Mesenchymal stem cell (in vitro differentiated cells and primary cell): ENCODE results near the gene PADI4.
A peak's percentile ranks its signal among the peaks of the same experiment; 100 is the strongest.

Experiments used
- DNase-seq: peaks from one replicate; pipeline ENCODE4 v3.0.0-alpha.2; 2013
- H2AFZ ChIP-seq: one replicate; pipeline ENCODE4 v1.6.1; 2013; ENCODE audit warnings: low read depth, mild to moderate bottlenecking, control low read depth, inconsistent platforms, low read length, moderate library complexity
- H2AK5ac ChIP-seq: 2 replicates; pipeline ENCODE4 v1.6.1; 2013; ENCODE audit warnings: low read length, moderate library complexity, mild to moderate bottlenecking, inconsistent platforms; ENCODE audit not compliant: severe bottlenecking
- H2BK120ac ChIP-seq: one replicate; pipeline ENCODE4 v1.6.1; 2013; ENCODE audit warnings: low read depth, mild to moderate bottlenecking, inconsistent platforms, low read length, moderate library complexity
- H2BK12ac ChIP-seq, 2 experiments: one replicate each; pipeline ENCODE4 v1.6.1; 2013; ENCODE audit warnings: inconsistent platforms in 2 of 2, low read length in 2 of 2, mild to moderate bottlenecking in 2 of 2, moderate library complexity in 2 of 2, control low read depth in 1 of 2
- H2BK15ac ChIP-seq: one replicate; pipeline ENCODE4 v1.6.1; 2013; ENCODE audit warnings: mild to moderate bottlenecking, low read depth, inconsistent platforms; ENCODE audit not compliant: poor library complexity, severe bottlenecking
- H2BK5ac ChIP-seq: 2 replicates; pipeline ENCODE4 v1.6.1; 2013; ENCODE audit warnings: low read depth, mild to moderate bottlenecking, low read length, control low read depth, inconsistent platforms; ENCODE audit not compliant: poor library complexity, severe bottlenecking
- H3K14ac ChIP-seq, 2 experiments: one replicate each; pipeline ENCODE4 v1.6.1; 2013; ENCODE audit warnings: inconsistent platforms in 2 of 2, low read length in 2 of 2, control low read depth in 1 of 2, mild to moderate bottlenecking in 1 of 2, moderate library complexity in 1 of 2
- H3K18ac ChIP-seq, 2 experiments: one replicate each; pipeline ENCODE4 v1.6.1; 2013; ENCODE audit warnings: inconsistent platforms in 2 of 2, low read length in 2 of 2, control low read depth in 1 of 2, low read depth in 1 of 2, mild to moderate bottlenecking in 1 of 2
- H3K23ac ChIP-seq, 2 experiments: one replicate each; pipeline ENCODE4 v1.6.1; 2013; ENCODE audit warnings: inconsistent platforms in 2 of 2, low read length in 2 of 2, mild to moderate bottlenecking in 2 of 2, moderate library complexity in 2 of 2, control low read depth in 1 of 2
- H3K27ac ChIP-seq: 2 replicates; pipeline ENCODE4 v1.5.1; 2013; ENCODE audit warnings: mild to moderate bottlenecking, moderate library complexity, low read length, control low read depth, inconsistent platforms; ENCODE audit not compliant: poor library complexity, severe bottlenecking
- H3K27me3 ChIP-seq, 2 experiments: 2 replicates each; pipeline versions ENCODE4 v1.6.1 to v1.7.0; 2013; ENCODE audit warnings: low read length in 2 of 2, mild to moderate bottlenecking in 2 of 2, moderate library complexity in 2 of 2, control low read depth in 1 of 2, inconsistent platforms in 1 of 2; ENCODE audit not compliant: control insufficient read depth in 1 of 2, insufficient read depth in 1 of 2
- H3K36me3 ChIP-seq, 2 experiments: 2 replicates each; pipeline versions ENCODE4 v1.6.1 to v1.7.0; 2013; ENCODE audit warnings: low read length in 2 of 2, control low read depth in 1 of 2, inconsistent platforms in 1 of 2, low read depth in 1 of 2, mild to moderate bottlenecking in 1 of 2; ENCODE audit not compliant: insufficient read depth in 2 of 2, control insufficient read depth in 1 of 2
- H3K4ac ChIP-seq, 2 experiments: one replicate each; pipeline ENCODE4 v1.6.1; 2013; ENCODE audit warnings: inconsistent platforms in 2 of 2, low read length in 2 of 2, mild to moderate bottlenecking in 2 of 2, moderate library complexity in 2 of 2, control low read depth in 1 of 2, low read depth in 1 of 2
- H3K4me1 ChIP-seq: 2 replicates; pipeline ENCODE4 v1.6.1; 2013; ENCODE audit warnings: low read depth, low read length, control low read depth; ENCODE audit not compliant: control insufficient read depth, insufficient read depth
- H3K4me2 ChIP-seq: 2 replicates; pipeline ENCODE4 v1.6.1; 2013; ENCODE audit warnings: low read length, mild to moderate bottlenecking, inconsistent platforms; ENCODE audit not compliant: poor library complexity, severe bottlenecking
- H3K4me3 ChIP-seq, 2 experiments: 2 replicates each; pipeline versions ENCODE4 v1.5.1 to v1.7.0; 2013; ENCODE audit warnings: low read length in 2 of 2, mild to moderate bottlenecking in 2 of 2, control low read depth in 1 of 2, low read depth in 1 of 2; ENCODE audit not compliant: insufficient read depth in 1 of 2
- H3K79me1 ChIP-seq: replicated peaks from 2 replicates; pipeline ENCODE4 v1.6.1; 2013; ENCODE audit warnings: mild to moderate bottlenecking, control low read depth, low read length, inconsistent platforms; ENCODE audit not compliant: poor library complexity, severe bottlenecking
- H3K9ac ChIP-seq: 2 replicates; pipeline ENCODE4 v1.7.0; 2013; ENCODE audit warnings: mild to moderate bottlenecking, low read length, moderate library complexity
- H3K9me3 ChIP-seq: 2 replicates; pipeline ENCODE4 v1.7.0; 2013; ENCODE audit warnings: mild to moderate bottlenecking, low read length; ENCODE audit not compliant: control insufficient read depth
- H4K8ac ChIP-seq: one replicate; pipeline ENCODE4 v1.6.1; 2013; ENCODE audit warnings: inconsistent platforms, mild to moderate bottlenecking, low read length, moderate library complexity
- H4K91ac ChIP-seq: one replicate; pipeline ENCODE4 v1.6.1; 2013; ENCODE audit warnings: mild to moderate bottlenecking, low read length, inconsistent platforms
- WGBS: methylation state at CpG from one replicate; pipeline ENCODE4 v1.1.7; 2013; ENCODE audit warnings: mixed read lengths; 5-methylcytosine and 5-hydroxymethylcytosine counted together

Gene PADI4

DNA sequence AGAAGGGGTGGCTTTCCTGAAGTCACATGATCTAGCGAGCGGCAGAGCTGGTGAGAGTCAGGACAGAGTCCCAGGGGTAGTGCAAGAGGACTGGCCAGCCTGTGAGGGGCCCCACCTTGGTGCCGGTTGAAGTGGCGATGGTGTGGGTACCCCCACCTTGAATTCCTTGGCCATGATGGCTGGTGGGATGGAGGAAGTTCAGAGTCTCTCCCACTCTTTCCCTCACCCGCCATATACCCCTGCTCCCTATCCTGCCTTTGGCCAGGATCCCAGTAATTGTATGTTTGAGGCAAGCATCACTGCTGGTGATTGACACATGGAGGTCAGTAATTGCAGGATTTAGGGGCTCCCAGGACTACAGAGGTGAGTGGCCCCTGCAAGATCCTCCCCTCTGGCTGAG is 47.3 kb upstream of the PADI4 start:
- Histone ChIP-seq H3K9ac (no peak overlapping the region), H2AFZ (no peak overlapping the region), H4K8ac (no peak overlapping the region), H3K4me1 (peaks cover 9% of the 10 kb centered on the region), H3K79me1 (no peaks in the 10 kb centered on the region), H3K23ac (no peak overlapping the region), H3K4ac (no peak overlapping the region), H3K14ac (no peak overlapping the region), H2BK5ac (no peak overlapping the region), H3K9me3 (peaks cover 3% of the 10 kb centered on the region), H2BK12ac (no peak overlapping the region), H2AK5ac (no peak overlapping the region), H3K36me3 (no peaks in the 10 kb centered on the region), H4K91ac (no peak overlapping the region), H3K4me2 (no peak overlapping the region), H3K27ac (no peak overlapping the region), H3K18ac (no peak overlapping the region), H2BK120ac (no peak overlapping the region), H2BK15ac (no peak overlapping the region), H3K4me3 (no peak overlapping the region), H3K27me3 (peaks cover 0 to 53% of the 10 kb centered on the region in 2 experiments)
- no peak for DNase-seq
- WGBS, result 90% methylated on average over 2 of the region's 5 CpGs

GRCh38 chr1:17263936-17264335 is 44.1 kb upstream of the PADI4 start:
- Histone ChIP-seq H3K9me3 (peaks cover 3% of the 10 kb centered on the region), H3K9ac (no peak overlapping the region), H3K4me3 (no peak overlapping the region), H2BK15ac (no peak overlapping the region), H2AFZ (no peak overlapping the region), H2BK12ac (no peak overlapping the region), H3K18ac (no peak overlapping the region), H4K91ac (no peak overlapping the region), H3K27ac (no peak overlapping the region), H3K27me3 (peaks cover 0 to 50% of the 10 kb centered on the region in 2 experiments), H3K14ac (no peak overlapping the region), H2BK5ac (no peak overlapping the region), H3K23ac (no peak overlapping the region), H2BK120ac (no peak overlapping the region), H3K4ac (no peak overlapping the region), H3K4me1 (peaks cover 4% of the 10 kb centered on the region), H2AK5ac (no peak overlapping the region), H3K4me2 (no peak overlapping the region), H4K8ac (no peak overlapping the region), H3K36me3 (no peaks in the 10 kb centered on the region), H3K79me1 (no peaks in the 10 kb centered on the region)
- no peak for DNase-seq

DNA sequence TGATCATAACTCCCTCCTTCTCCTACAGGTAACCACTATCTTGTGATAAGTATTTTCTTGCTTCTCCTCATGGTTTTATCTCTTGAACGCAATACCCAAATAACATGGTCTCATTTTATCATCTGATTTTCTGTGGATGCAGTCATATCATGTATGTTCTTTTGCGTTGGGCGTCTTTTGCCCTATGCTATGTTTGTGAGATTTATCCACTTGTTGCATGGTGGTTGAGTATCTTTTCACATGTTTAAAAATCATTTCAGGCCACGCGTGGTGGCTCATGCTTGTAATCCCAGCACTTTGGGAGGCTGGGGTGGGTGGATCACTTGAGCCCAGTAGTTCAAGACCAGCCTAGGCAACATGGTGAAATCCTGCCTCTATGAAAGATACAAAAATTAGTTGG is 43.5 kb upstream of the PADI4 start:
- DNase-seq, result no peak
- no peak overlapping the region for H2BK12ac ChIP-seq
- WGBS, result 74% methylated on average over 5 of the region's 5 CpGs

DNA sequence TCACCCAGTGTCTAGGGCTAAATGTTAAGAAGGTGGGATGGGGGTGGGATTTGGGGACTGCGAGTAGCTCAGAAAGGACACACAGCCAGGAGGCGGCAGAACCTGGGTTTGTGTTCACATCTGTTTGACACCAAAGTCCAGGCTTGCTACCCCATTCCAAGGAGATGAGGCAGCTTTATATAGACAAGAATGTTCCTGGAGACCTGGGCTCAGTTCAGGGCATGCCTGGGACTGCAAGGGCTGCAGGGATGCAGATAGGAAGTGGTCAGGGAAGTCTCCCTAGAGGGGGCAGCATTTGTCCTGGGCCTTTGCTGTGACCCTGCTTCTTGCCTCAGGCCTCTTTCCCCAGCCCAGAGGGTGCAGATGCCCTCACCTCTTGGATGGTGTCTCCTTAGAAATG is 42.8 kb upstream of the PADI4 start:
- Histone ChIP-seq H4K91ac (no peak overlapping the region), H3K9me3 (peaks cover 3% of the 10 kb centered on the region), H2BK15ac (no peak overlapping the region), H3K27me3 (peaks cover 0 to 52% of the 10 kb centered on the region in 2 experiments), H3K4me3 (no peak overlapping the region), H2AK5ac (no peak overlapping the region), H2BK120ac (no peak overlapping the region), H3K4ac (no peak overlapping the region), H3K36me3 (no peaks in the 10 kb centered on the region), H3K23ac (no peak overlapping the region), H2BK12ac (no peak overlapping the region), H2BK5ac (no peak overlapping the region), H3K9ac (no peak overlapping the region), H3K27ac (no peak overlapping the region), H2AFZ (no peak overlapping the region), H3K4me1 (no peaks in the 10 kb centered on the region), H3K18ac (no peak overlapping the region), H3K14ac (no peak overlapping the region), H3K79me1 (no peaks in the 10 kb centered on the region), H3K4me2 (no peak overlapping the region), H4K8ac (no peak overlapping the region)
- DNase-seq, result peak; percentile 25
- 70% methylated on average over 2 of the region's 2 CpGs for WGBS

More for the DNA sequence above, 43.5 kb upstream of the PADI4 start:
- Histone ChIP-seq H3K14ac (no peak overlapping the region), H3K79me1 (no peaks in the 10 kb centered on the region), H3K27me3 (peaks cover 0 to 54% of the 10 kb centered on the region in 2 experiments), H2BK120ac (no peak overlapping the region), H3K9ac (no peak overlapping the region), H3K9me3 (peaks cover 3% of the 10 kb centered on the region), H4K8ac (no peak overlapping the region), H3K4ac (no peak overlapping the region), H3K4me1 (peaks cover under 1% of the 10 kb centered on the region), H3K4me2 (no peak overlapping the region), H3K36me3 (no peaks in the 10 kb centered on the region), H2BK15ac (no peak overlapping the region), H2BK5ac (no peak overlapping the region), H3K23ac (no peak overlapping the region), H3K4me3 (no peak overlapping the region), H2AFZ (no peak overlapping the region), H2AK5ac (no peak overlapping the region), H3K18ac (no peak overlapping the region), H4K91ac (no peak overlapping the region), H3K27ac (no peak overlapping the region)
